GM18499 (cell line): ENCODE results near the gene GABARAPL1.
A peak's percentile ranks its signal among the peaks of the same experiment; 100 is the strongest.

Experiments used
- ATAC-seq: cut with Tn5 transposase; IDR thresholded peaks from one replicate; pipeline ENCODE4 v1.9.1; 2021; ENCODE audit warnings: moderate number of reproducible peaks; ENCODE audit not compliant: insufficient read depth, unreplicated experiment

Gene GABARAPL1

DNA sequence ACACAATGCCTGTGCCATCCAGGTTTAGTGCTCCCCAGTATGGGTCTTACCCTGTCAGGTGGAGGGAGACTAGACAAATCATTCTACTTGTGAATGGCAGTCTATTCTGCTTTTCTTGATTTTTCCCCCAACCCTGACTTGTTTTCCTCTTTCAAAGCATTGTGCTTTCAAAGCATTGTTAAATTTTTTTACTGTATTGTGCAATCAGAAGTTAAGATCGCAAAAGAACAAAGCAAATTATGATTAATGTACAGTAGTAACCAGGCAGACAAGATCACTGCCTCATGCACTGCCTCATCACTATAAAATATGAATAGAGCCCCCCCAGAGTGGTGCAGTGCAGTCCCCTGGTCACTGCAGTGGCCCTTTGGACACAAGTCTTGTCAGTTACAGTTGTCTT, 14.1 kb downstream of the GABARAPL1 start:
- no peak for ATAC-seq

DNA sequence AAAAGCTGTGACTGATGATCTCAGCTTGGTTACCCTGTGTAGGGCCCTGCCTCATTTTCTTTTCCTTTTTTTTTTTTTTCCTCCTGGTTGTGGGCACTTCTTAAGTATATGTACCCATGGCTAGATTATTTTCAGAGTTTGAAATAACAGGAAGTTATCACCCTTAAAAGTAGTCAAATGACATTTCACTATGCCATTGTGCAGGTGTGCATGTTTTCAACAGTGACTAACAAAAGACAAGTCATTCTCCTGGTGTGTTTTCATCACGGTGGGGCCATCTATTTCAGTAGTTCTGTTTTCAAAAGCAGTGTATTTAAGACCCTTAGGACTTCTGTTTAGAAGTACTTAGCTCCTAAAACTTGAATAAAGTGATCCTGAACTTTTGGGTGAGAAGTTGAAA, 15.0 kb downstream of the GABARAPL1 start:
- no peak for ATAC-seq

DNA sequence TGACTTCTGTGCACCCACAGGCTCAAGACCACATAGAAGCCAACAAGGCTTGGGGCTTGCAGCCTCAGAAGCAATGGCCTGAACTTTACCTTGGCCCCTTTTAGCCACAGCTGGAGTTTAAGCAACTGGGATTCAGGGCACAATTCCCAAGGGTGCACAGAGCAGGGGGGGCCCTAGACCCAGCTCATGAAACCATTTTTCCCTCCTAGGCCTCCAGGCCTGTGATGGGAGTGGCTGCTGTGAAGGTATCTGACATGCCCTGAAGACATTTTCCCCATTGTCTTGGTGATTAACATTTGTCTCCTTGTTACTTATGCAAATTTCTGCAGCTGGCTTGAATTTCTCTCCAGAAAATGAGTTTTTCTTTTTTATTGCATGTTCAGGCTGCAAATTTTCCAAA, 21.9 kb downstream of the GABARAPL1 start:
- no peak for ATAC-seq

DNA sequence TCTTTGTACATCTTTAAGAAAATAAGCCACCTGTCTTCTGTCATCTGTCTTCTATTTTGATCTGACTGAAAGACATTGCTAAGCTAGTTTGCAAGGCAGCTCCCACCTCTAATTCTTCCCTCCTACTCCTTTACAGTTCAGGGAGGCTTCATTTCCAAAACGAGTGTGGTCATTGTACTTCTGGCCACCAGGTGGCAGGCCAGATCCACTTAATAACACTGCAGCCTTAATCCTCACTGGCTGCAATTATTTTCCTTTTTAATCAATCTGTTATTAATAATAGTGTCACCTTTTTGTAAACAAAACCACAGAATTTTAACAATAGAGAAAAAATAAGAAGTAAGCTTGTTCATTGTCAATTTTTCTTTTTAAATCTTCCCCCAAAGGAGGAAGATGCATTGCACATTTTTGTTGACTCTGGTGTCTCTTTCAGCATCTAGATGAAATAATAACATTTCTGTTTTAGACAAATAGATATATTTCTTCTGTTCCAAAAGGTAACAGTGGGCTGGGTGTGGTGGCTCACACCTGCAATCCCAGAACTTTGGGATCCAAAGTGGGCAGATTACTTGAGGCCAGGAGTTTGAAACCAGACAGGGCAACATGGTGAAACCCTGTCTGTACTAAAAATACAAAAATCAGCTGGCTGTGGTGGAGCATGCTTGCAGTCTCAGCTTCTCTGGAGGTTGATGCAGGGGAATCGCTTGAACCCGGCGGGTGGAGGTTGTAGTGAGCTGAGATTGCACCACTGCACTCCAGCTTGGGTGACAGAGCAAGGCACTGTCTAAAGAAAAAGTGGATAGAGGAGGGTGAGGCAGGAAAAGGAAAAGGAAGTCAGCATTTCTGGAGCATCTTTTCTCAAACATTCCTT, 23.3 kb downstream of the GABARAPL1 start:
- ATAC-seq: no peak

DNA sequence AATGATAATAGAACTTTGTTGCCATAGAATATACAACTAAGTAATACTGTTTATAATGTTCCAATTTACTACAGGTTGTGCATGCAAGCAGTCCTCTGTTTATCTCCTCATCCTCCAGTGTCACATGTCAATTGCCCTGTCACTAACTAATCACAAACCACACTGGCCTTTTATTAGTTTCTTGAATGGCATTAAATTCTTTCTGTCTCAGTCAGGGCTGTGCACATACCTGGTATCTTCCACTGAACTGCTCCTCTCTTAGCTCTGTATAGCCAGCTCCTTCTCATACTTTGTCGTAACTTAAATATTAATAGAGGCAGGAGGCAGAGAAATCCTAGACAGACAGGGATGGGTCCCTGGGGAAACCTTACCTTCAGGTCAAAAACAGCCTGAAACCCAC, 24.0 kb downstream of the GABARAPL1 start:
- ATAC-seq: no peak

DNA sequence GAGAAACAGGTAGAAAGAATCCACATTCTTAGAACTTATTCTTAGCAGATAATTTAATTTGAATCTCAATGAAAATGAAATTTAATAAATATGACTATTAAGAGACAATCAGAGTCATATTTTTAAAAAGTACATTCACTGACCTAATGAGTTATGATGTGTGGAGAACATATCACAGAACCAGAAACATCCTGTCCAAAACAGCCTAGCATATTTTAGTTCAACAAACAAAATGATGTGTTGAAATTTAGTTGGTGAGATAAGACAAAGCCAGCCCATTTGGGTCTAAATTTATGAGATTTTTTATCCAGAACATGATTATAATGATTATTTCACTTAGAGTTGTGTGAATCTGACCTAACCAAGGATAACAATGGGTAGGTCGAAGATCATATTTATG, 25.8 kb downstream of the GABARAPL1 start:
- no peak for ATAC-seq

DNA sequence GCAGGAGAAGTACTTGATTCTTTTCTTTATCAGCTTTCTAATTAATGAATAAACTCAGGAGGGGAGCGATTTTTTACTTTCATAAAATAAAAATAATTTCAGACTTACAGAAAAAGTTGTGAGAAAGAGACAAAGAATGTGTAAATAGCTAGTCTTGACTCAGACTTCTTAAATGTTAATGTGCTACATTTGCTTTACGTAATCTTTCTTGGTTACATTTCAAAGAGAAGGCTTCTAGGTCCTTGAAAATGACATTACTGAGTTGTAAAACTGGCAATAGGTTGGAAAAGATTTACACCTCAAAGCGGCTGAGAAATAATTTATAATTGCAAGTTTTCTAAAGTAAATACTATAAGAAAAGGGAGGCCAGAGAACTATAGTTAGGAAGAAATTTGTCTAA, 28.6 kb downstream of the GABARAPL1 start:
- ATAC-seq: no peak

DNA sequence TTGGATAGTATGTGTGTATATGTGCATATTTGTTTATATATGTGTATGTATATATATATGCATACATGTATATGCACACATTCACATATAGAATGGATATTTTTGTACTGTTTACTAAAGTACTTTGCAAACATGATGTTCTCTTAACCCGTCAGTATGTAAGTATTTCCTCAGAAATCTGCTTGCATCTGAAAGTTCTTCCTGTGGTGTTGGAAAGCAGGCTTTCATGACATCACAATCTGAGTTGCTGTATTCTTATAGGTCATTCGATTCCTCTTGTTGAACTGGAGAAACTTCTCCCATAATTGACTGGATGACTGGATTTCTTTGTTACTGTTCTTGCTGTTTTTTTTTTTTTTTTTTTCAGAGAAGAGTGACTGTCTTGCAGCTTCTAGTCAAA, 29.1 kb downstream of the GABARAPL1 start:
- ATAC-seq: no peak

DNA sequence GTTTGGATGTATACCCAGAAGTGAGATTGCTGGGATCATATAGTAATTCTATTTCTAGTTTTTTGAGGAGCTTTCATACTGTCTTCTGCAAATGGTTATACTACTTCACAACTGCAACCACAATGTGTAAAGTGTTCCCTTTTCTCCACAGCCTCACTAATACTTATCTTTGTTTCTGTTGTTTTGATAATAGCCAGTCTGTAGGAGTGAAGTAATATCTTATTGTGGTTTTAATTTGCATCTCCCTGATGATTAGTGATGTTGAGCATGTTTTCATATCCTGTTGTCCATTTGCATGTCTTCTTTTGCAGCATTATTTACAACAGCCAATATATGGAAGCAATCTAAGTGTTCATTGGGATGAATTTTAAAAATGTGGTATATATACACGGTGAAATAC, 29.9 kb downstream of the GABARAPL1 start:
- ATAC-seq: no peak

DNA sequence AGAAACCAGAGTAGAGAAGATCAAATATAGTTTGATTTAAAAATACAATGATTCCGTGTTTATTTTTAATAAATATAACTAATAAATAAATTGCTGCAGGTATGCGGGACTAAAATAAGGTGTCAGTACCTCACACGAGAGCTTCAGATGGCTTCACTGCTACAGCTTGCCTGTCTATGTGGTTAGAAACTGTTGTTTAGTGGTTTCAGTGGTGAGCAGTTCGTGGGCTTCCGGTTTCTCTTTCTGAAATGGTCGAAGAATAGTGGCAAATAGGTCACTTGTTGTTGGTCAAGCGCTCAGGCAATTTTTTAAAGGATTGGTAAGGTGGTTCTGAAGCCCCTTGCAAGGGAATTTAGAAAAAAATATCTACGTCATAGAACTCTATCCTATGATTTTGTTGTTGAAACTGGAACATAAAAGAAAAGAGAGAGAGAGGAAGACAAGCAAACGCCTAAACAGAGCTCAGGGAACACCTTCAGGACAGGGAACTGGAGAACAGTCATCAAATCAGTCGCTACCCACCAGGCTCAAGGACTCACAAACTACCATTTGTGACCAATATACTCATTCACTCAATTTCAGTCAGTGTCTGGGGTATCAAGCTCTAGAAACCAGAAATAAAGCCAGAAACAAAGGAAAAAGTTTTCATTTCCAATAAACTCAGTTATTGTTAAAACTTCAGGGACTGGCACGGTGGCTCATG, 31.3 kb downstream of the GABARAPL1 start:
- ATAC-seq: peak; percentile 61

DNA sequence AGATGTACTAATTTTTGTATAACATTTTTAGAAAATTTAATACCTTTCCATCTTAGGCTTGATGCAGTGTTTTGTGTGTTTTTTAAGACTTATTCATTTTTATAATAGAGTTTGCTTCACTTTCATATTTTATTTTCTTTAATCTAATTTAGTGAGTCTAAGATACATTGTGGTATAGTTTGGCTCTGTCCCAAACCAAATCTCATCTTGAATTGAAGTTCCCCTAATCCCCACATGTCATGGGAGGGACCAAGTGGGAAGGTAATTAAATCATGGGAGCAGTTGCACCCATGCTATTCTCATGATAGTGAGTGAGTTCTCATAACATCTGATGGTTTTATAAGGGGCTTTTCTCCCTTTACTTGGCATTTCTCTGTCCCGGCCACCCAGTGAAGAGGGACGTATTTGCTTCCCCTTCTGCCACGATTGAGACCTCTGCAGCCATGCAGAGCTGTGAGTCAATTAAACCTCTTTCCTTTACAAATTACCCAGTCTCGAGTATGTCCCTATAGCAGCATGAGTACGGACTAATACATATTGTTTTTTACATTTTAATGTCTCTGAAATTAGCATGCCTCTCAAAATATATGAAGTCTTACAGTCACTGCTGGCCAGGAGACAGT, 34.9 kb downstream of the GABARAPL1 start:
- ATAC-seq: no peak

DNA sequence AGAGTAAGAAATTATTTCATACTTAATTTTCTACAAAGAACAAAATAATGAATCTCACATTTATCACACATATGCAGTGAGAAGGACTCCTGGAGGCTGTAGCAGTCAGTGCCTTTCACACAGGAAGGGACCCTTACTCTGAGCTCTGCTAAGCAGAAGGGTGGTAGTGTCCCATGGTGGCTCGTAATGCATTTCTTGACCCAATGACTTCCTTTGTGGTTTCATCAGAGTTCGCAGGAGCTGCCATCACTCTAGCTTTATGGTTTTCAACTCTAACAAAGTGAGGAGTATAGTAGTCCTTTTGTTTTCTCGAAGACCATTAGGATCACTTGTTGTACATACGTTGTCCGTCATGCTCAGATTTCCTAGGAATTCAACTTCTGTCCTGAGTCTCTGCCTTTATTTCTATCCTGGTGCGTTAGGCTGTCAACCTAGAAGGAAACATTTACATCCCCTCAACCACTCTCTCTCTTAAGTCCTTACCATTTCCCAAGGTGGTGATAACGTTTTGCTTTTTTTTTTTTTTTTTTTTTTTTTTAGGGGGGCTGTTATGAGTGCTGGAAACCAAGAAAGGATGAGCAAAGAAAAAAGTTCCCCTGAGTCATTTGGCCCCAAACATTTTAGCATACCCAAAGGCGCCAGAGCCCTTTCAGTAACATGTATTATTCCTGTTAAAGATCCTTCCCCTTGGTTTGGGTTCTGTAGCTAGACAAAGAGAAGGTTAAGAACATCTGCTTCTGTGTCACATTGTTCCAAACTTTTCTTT, 37.2 kb downstream of the GABARAPL1 start:
- no peak for ATAC-seq

DNA sequence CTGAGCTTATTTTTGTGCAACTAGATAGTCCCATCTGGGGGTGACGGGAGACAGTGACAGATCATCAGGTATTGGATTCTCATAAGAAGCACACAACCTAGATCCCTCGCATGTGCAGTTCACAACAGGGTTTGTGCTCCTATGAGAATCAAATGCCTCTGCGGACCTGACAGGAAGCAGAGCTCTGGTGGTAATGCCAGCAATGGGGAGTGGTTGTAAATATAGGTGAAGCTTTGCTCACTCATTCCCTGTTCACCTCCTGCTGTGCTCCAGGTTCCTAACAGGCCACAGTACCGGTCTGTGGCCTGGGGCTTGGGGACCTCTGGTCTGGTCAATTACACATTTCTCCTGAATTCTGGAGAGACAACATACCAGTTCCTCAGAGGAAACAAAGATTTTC, 39.0 kb downstream of the GABARAPL1 start:
- ATAC-seq: no peak

DNA sequence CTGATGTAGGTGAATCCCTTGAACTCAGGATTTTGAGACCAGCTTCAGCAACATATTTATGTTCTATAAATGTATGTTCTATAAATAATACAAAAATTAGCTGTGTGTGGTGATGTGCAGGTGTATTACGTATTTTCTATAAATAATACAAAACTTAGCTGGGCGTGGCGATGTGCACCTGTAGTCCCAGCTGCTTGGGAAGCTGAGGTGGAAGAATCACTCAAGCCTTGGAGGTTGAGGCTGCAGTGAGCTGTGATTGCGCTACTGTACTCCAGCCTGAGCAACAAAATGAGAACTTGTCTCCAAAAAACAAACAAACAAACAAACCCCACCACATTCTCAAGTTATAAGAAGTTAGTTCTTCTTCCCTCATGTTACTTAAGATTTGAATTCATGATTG, 39.5 kb downstream of the GABARAPL1 start:
- ATAC-seq: no peak

DNA sequence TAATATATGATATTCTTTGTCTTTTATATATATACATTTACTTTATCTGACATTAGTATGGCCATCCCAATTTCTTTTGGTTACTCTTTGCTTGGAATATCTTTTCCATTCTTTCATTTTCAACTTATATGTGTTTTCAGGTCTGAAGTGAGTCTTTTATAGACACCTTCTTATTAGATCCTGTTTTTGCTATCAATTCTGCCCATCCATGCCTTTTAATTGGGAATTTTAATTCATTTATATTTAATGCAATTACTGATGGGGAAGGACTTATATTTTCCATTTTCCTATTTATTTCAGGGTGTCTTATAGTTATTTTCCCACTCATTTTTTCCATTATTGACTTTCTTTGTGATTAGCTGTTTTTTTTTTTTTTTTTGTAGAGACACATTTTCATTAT, 43.4 kb downstream of the GABARAPL1 start:
- no peak for ATAC-seq

DNA sequence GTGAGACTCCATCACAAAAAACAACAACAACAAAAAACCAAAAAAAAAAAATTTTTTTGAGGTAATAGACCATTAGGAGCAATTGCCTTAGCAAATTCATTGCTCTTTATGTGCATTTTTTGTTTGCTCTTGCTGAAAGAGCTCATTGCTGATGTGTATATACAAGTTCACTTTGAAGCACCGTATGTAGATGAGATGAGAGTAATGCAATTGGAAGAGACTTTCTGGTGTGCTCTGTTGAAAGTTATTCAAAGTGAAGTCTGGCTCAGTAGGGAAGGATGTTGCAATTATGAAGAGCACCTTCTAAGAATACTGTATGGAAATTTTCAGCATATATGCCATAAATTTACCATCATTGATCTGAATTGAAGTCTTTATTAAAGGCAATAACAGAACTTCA, 48.2 kb downstream of the GABARAPL1 start:
- ATAC-seq: no peak

DNA sequence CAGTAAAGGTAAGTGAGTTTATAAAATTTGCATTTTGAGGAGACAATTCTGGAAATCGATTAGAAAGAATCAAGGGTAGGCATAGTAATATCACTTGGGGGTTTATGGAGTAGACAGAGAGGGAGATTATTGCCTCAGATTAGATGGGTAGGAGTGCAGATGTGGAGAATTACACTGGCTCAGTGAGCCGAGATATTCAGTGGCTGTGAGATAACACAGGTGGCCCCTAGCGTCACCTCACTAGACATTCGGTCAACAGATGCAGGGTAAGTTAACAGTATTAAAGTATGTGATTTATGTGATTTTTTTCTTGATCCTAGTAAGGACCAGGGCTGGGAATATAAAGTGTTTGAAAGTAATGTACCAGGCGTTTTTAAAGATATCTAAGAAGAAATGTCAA, 55.4 kb downstream of the GABARAPL1 start:
- ATAC-seq: no peak

DNA sequence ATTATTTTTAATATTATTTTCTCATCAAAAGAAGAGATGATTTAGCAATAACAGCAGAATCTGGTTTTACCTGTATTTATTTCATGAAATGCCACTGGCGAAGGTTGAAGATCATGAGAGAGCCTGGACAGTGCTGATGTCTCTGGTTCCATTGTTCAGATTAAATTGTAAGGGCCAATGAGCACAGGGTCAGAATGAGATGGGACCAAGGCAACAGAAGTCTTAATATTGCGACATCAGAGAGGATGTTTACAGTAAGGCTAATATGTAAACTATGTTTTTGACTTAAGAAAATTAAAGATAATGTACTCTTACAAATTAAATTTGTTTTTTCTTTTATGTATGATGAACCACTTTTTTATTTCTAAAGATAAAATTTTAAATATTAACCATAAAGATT, 59.8 kb downstream of the GABARAPL1 start:
- no peak for ATAC-seq
